Activated CD4-positive, alpha-beta T cell treated with anti-CD3 and anti-CD28 coated beads for 36 hours (primary cell): ENCODE data around the gene TEX22. TPM values are rescaled to one million over a fixed set of nuclear protein-coding genes. Genes with fewer than 3 reads are reported as not detected.

Experiments used
- ATAC-seq: fragments of 200-7000 bp; cut with Tn5 transposase; one replicate; pipeline ENCODE4 v1.10.0; 2021; ENCODE audit warnings: mild to moderate bottlenecking, moderate library complexity
- CTCF ChIA-PET: fragments of 350-600 bp; sonication (Branson Sonifier 250); formaldehyde crosslinking; loops from one replicate; lab custom pipeline; 2021; ENCODE audit warnings: antibody characterized with exemption; lab: Charles Lee
- POLR2A ChIA-PET: fragments of 350-600 bp; sonication (Branson Sonifier 250); formaldehyde crosslinking; loops from one replicate; lab custom pipeline; 2021; ENCODE audit warnings: antibody characterized with exemption, inconsistent platforms; lab: Charles Lee
- DNase-seq: peaks from one replicate; pipeline ENCODE4 v3.0.0-alpha.2; 2020
- H3K27ac Mint-ChIP-seq: one replicate; pipeline ENCODE4 v1.8.0; 2021; ENCODE audit warnings: mixed read lengths
- H3K27me3 Mint-ChIP-seq: one replicate; pipeline ENCODE4 v1.8.0; 2021; ENCODE audit warnings: mixed read lengths
- H3K36me3 Mint-ChIP-seq: one replicate; pipeline ENCODE4 v1.8.0; 2021; ENCODE audit warnings: low read depth, mixed read lengths
- H3K4me1 Mint-ChIP-seq: one replicate; pipeline ENCODE4 v1.8.0; 2021; ENCODE audit warnings: mixed read lengths
- H3K4me3 Mint-ChIP-seq: one replicate; pipeline ENCODE4 v1.8.0; 2021; ENCODE audit warnings: mild to moderate bottlenecking, moderate library complexity, mixed read lengths
- H3K9me3 Mint-ChIP-seq: one replicate; pipeline ENCODE4 v1.8.0; 2021; ENCODE audit warnings: low read depth, mixed read lengths
- intact Hi-C, 2 experiments: fragments of 100-400 bp; cut with DNase I in 1 of 2; cut with micrococcal nuclease in 1 of 2; formaldehyde crosslinking; loops; one replicate each; pipeline versions ENCODE4 v1.14.2 to v1.15.1; 2022 to 2024; cut with DNase I, micrococcal nuclease
- total RNA-seq, 2 experiments: library from RNA; stranded (reverse); gene quantifications; one replicate each; pipeline ENCODE4 v1.2.3, GENCODE V29; 2021

TEX22 gene
- total RNA-seq, 2 experiments from 2014 or later = 1.4 to 2.4 TPM

- Mint-ChIP-seq H3K9me3 (no peaks in the 10 kb centered on the region), H3K4me1 (no peaks in the 10 kb centered on the region), H3K27me3 (no peaks in the 10 kb centered on the region), H3K4me3 (no peak overlapping the region), H3K36me3 (peaks cover 22% of the 10 kb centered on the region), H3K27ac (no peak overlapping the region)
- DNase-seq = no peak
- intact Hi-C loops = no loop called here
- no peak for ATAC-seq
- ChIA-PET POLR2A (interaction anchor here (0.7 kb wide), 1 partner anchor 27 kb away, joined by 7 read pairs; no protein-coding TSS in a partner anchor), CTCF (interaction anchor here (0.6 to 0.7 kb wide), 2 partner anchors 113 to 511 kb away, joined by 3 read pairs; no protein-coding TSS in a partner anchor)
Observed at GRCh38 chr14:105455086-105455640, 56.8 kb downstream of the TEX22 start.

GRCh38 chr14:105455766-105456660 is 57.7 kb downstream of the TEX22 start:
- no peak overlapping the region for H3K27ac Mint-ChIP-seq
- ChIA-PET POLR2A (interaction anchor here (0.6 kb wide), 1 partner anchor 348 kb away, joined by 3 read pairs; no protein-coding TSS in a partner anchor), CTCF (interaction anchor here (0.6 kb wide), 2 partner anchors 21 to 114 kb away, joined by 3 read pairs; no protein-coding TSS in a partner anchor)
- no peak overlapping the region for H3K4me3 Mint-ChIP-seq
- ATAC-seq = no peak
- no peaks in the 10 kb centered on the region for H3K9me3 Mint-ChIP-seq
- H3K4me1 Mint-ChIP-seq = no peaks in the 10 kb centered on the region
- peaks cover 27% of the 10 kb centered on the region for H3K36me3 Mint-ChIP-seq
- no peak for DNase-seq
- intact Hi-C loops = no loop called here
- H3K27me3 Mint-ChIP-seq = no peaks in the 10 kb centered on the region

- no peak for ATAC-seq
- intact Hi-C loops = no loop called here
Observed at GRCh38 chr14:105456736-105457617, 58.6 kb downstream of the TEX22 start.

GRCh38 chr14:105458010-105458409 is 59.7 kb downstream of the TEX22 start:
- ATAC-seq (no peak), DNase-seq (no peak)
- POLR2A ChIA-PET = no interaction called here
- no peak overlapping the region for H3K4me3 Mint-ChIP-seq
- intact Hi-C loops = no loop called here
- H3K9me3 Mint-ChIP-seq = no peaks in the 10 kb centered on the region
- H3K27ac Mint-ChIP-seq = no peak overlapping the region
- CTCF ChIA-PET = interaction anchor here (1.1 kb wide), 1 partner anchor 22 kb away, joined by 6 read pairs; no protein-coding TSS in a partner anchor
- peaks cover 21% of the 10 kb centered on the region for H3K36me3 Mint-ChIP-seq
- H3K4me1 Mint-ChIP-seq = no peaks in the 10 kb centered on the region
- no peaks in the 10 kb centered on the region for H3K27me3 Mint-ChIP-seq

More at GRCh38 chr14:105456736-105457617, 58.6 kb downstream of the TEX22 start:
- H3K9me3 Mint-ChIP-seq = no peaks in the 10 kb centered on the region
- no peak overlapping the region for H3K4me3 Mint-ChIP-seq
- no peak overlapping the region for H3K27ac Mint-ChIP-seq
- POLR2A ChIA-PET = interaction anchor here (0.6 kb wide), 1 partner anchor 349 kb away, joined by 3 read pairs; no protein-coding TSS in a partner anchor
- no peaks in the 10 kb centered on the region for H3K4me1 Mint-ChIP-seq
- CTCF ChIA-PET = interaction anchor here (0.6 to 1.1 kb wide), 3 partner anchors 22 to 86 kb away, joined by 3 to 6 read pairs (median 4); no protein-coding TSS in a partner anchor
- H3K36me3 Mint-ChIP-seq = peaks cover 26% of the 10 kb centered on the region
- no peaks in the 10 kb centered on the region for H3K27me3 Mint-ChIP-seq
- DNase-seq = no peak

GRCh38 chr14:105458571-105458970 is 60.2 kb downstream of the TEX22 start:
- intact Hi-C loops = no loop called here
- Mint-ChIP-seq H3K27me3 (no peaks in the 10 kb centered on the region), H3K4me1 (no peaks in the 10 kb centered on the region), H3K27ac (no peak overlapping the region), H3K36me3 (peaks cover 22% of the 10 kb centered on the region), H3K9me3 (no peaks in the 10 kb centered on the region), H3K4me3 (no peak overlapping the region)
- CTCF ChIA-PET = no interaction called here
- POLR2A ChIA-PET = no interaction called here
- ATAC-seq = no peak
- no peak for DNase-seq

GRCh38 chr14:105460116-105460515 is 61.8 kb downstream of the TEX22 start:
- POLR2A ChIA-PET = no interaction called here
- ATAC-seq = no peak

GRCh38 chr14:105460616-105461015 is 62.3 kb downstream of the TEX22 start:
- ChIA-PET CTCF (no interaction called here), POLR2A (no interaction called here)
- Mint-ChIP-seq H3K4me1 (no peaks in the 10 kb centered on the region), H3K27me3 (no peaks in the 10 kb centered on the region), H3K4me3 (no peak overlapping the region), H3K36me3 (peaks cover 21% of the 10 kb centered on the region), H3K9me3 (no peaks in the 10 kb centered on the region), H3K27ac (no peak overlapping the region)
- no peak for DNase-seq
- ATAC-seq = no peak
- intact Hi-C loops = no loop called here

More at GRCh38 chr14:105460116-105460515, 61.8 kb downstream of the TEX22 start:
- intact Hi-C loops = no loop called here
- Mint-ChIP-seq H3K27me3 (no peaks in the 10 kb centered on the region), H3K36me3 (peaks cover 24% of the 10 kb centered on the region), H3K4me1 (no peaks in the 10 kb centered on the region), H3K4me3 (no peak overlapping the region), H3K9me3 (no peaks in the 10 kb centered on the region), H3K27ac (no peak overlapping the region)
- CTCF ChIA-PET = no interaction called here
- no peak for DNase-seq

- no peak for ATAC-seq
- intact Hi-C loops = no loop called here
- no peaks in the 10 kb centered on the region for H3K9me3 Mint-ChIP-seq
- H3K27ac Mint-ChIP-seq = no peak overlapping the region
- POLR2A ChIA-PET = no interaction called here
- no peak for DNase-seq
- H3K36me3 Mint-ChIP-seq = peaks cover 18% of the 10 kb centered on the region
- CTCF ChIA-PET = no interaction called here
- no peak overlapping the region for H3K4me3 Mint-ChIP-seq
- no peaks in the 10 kb centered on the region for H3K27me3 Mint-ChIP-seq
- no peaks in the 10 kb centered on the region for H3K4me1 Mint-ChIP-seq
Observed at GRCh38 chr14:105461903-105462302, 63.6 kb downstream of the TEX22 start.

Other genes with a start within 250 kb of the TEX22 start
- gene JAG2, start 229.8 kb upstream of the TEX22 start, total RNA-seq = 1 to 10 TPM; 3.2 to 3.6 TPM
- 10 to 100 TPM; 12.3 to 13.5 TPM for gene NUDT14, start 217.2 kb upstream of the TEX22 start, total RNA-seq
- 10 to 100 TPM; 18.9 to 23.2 TPM for gene BTBD6, start 150.0 kb upstream of the TEX22 start, total RNA-seq
- 10 to 100 TPM; 20.0 to 28.1 TPM for gene BRF1, start 97.5 kb upstream of the TEX22 start, total RNA-seq
- 10 to 100 TPM; 30.6 to 32.9 TPM for gene PACS2, start 83.8 kb upstream of the TEX22 start, total RNA-seq
- gene MTA1, start 21.3 kb downstream of the TEX22 start, total RNA-seq = 100 to 1,000 TPM; 136 to 152 TPM
- 1 to 10 TPM; 1.1 to 1.2 TPM for gene CRIP2, start 76.3 kb downstream of the TEX22 start, total RNA-seq
- 100 to 1,000 TPM; 182 to 186 TPM for gene CRIP1, start 88.3 kb downstream of the TEX22 start, total RNA-seq
- gene TEDC1, start 92.7 kb downstream of the TEX22 start, total RNA-seq = 10 to 100 TPM; 21.7 to 31.8 TPM
- gene TMEM121, start 128.0 kb downstream of the TEX22 start, total RNA-seq = 1 to 10 TPM; 7.2 to 9.2 TPM